ENCODE measurements around the gene CLDN22.

Gene CLDN22

DNA sequence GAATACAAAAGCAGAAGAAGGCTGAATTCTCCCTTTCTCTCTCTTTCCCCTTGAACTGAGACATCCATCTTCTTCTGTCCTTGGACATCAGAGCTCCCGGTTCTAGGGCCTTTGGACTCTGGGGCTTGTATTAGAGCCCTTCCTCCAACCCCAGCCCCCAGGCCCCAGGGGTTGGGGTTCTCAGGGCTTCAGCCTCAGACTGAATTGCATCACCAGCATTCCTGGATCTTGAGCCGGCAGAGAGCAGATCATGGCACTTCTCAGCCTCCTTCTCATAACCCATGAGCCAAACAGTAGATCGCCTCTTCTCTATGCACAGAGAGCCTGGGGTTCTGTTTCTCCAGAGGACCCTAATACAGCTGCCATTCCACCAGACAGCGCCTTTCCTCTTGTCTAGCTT is 27.5 kb upstream of the CLDN22 start:
- no peak overlapping the region for H3K27ac ChIP-seq (ENCODE audit: low read length)
- no peaks in the 10 kb centered on the region for H3K79me2 ChIP-seq (ENCODE audit: insufficient read depth, low read length)
- no peak overlapping the region for H3K4me3 ChIP-seq (ENCODE audit: low read depth in 1 of 2, low read length in 2 of 2)
- ATAC-seq (ENCODE audit: insufficient read depth, low read depth), result no peak
- TF ChIP-seq, protein P1, sequence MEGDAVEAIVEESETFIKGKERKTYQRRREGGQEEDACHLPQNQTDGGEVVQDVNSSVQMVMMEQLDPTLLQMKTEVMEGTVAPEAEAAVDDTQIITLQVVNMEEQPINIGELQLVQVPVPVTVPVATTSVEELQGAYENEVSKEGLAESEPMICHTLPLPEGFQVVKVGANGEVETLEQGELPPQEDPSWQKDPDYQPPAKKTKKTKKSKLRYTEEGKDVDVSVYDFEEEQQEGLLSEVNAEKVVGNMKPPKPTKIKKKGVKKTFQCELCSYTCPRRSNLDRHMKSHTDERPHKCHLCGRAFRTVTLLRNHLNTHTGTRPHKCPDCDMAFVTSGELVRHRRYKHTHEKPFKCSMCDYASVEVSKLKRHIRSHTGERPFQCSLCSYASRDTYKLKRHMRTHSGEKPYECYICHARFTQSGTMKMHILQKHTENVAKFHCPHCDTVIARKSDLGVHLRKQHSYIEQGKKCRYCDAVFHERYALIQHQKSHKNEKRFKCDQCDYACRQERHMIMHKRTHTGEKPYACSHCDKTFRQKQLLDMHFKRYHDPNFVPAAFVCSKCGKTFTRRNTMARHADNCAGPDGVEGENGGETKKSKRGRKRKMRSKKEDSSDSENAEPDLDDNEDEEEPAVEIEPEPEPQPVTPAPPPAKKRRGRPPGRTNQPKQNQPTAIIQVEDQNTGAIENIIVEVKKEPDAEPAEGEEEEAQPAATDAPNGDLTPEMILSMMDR (IDR thresholded peaks at IDR 0.05; ENCODE audit: borderline replicate concordance, extremely low read depth, low read length, poor library complexity, severe bottlenecking), result no peak
- TF ChIP-seq EZH2 (IDR thresholded peaks at IDR 0.05; ENCODE audit: borderline replicate concordance, low read depth, low read length, severe bottlenecking), result no peak
- DNase-seq, result no peak
- H2AFZ ChIP-seq (ENCODE audit: low read depth, low read length), result no peak overlapping the region
- no peaks in the 10 kb centered on the region for H3K4me1 ChIP-seq (ENCODE audit: insufficient read depth, low read length)
- no peaks in the 10 kb centered on the region for H3K36me3 ChIP-seq (ENCODE audit: insufficient read depth, low read length)
- no peak overlapping the region for H3K9ac ChIP-seq (ENCODE audit: low read depth, low read length)
- no peak overlapping the region for H3K4me2 ChIP-seq (ENCODE audit: insufficient read depth, low read length)
- H3K27me3 ChIP-seq (ENCODE audit: insufficient read depth, low read length, poor library complexity), result no peaks in the 10 kb centered on the region
- no peaks in the 10 kb centered on the region for H3K9me3 ChIP-seq (ENCODE audit: insufficient read depth, low read length, severe bottlenecking)
- no peaks in the 10 kb centered on the region for H4K20me1 ChIP-seq (ENCODE audit: insufficient read depth, low read length)

DNA sequence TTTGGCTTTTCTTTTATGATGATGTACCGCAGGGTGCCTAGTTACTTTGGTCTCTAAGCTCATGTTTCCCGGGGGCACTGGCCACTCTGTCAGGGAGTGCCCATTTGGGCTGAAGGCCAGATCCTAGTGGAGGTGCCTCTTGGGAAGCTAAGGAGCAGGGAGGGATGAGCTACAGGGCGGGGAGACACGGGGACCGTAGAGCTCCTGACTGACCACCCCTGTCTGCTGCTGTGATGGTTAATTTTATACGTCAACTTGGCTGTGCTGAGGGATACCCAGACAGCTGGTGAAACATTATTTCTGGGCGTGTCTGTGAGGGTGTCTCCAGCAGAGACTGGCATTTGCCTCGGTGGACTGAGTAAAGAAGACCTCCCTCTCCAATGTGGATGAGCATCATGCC is 27.1 kb upstream of the CLDN22 start:
- Histone ChIP-seq H3K4me2 (ENCODE audit: insufficient read depth, low read length) (no peak overlapping the region), H3K9ac (ENCODE audit: low read depth, low read length) (no peak overlapping the region), H3K79me2 (ENCODE audit: insufficient read depth, low read length) (no peaks in the 10 kb centered on the region), H3K9me3 (ENCODE audit: insufficient read depth, low read length, severe bottlenecking) (no peaks in the 10 kb centered on the region), H3K27ac (ENCODE audit: low read length) (no peak overlapping the region), H3K4me3 (ENCODE audit: low read depth in 1 of 2, low read length in 2 of 2) (no peak overlapping the region), H4K20me1 (ENCODE audit: insufficient read depth, low read length) (no peaks in the 10 kb centered on the region), H3K27me3 (ENCODE audit: insufficient read depth, low read length, poor library complexity) (no peaks in the 10 kb centered on the region), H2AFZ (ENCODE audit: low read depth, low read length) (no peak overlapping the region), H3K36me3 (ENCODE audit: insufficient read depth, low read length) (no peaks in the 10 kb centered on the region), H3K4me1 (ENCODE audit: insufficient read depth, low read length) (no peaks in the 10 kb centered on the region)
- TF ChIP-seq, protein P1 (IDR thresholded peaks at IDR 0.05; ENCODE audit: borderline replicate concordance, extremely low read depth, low read length, poor library complexity, severe bottlenecking), result no peak
- TF ChIP-seq EZH2 (IDR thresholded peaks at IDR 0.05; ENCODE audit: borderline replicate concordance, low read depth, low read length, severe bottlenecking), result no peak
- no peak for ATAC-seq (ENCODE audit: insufficient read depth, low read depth)
- no peak for DNase-seq

DNA sequence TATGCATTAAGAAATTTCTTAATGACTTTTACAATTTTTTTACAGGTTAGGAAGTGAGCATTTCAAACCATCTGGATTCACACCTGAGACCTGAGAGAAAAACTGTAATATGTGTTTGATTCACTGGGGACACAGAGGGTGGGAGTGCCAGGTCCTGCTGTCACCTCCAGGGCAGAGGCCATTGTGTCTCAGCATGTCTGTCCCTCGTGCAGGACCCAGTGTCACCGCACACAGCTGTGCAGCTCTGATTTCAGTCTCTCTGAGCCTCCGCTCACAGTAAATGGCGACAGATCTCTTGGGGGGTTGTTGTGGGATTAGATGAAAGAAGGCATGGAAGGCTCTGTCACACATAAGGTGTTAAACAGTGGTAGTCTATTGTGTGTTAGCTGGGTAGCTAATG is 25.2 kb upstream of the CLDN22 start:
- TF ChIP-seq, protein P1 (IDR thresholded peaks at IDR 0.05; ENCODE audit: borderline replicate concordance, extremely low read depth, low read length, poor library complexity, severe bottlenecking), result no peak
- ATAC-seq (ENCODE audit: insufficient read depth, low read depth) (no peak), DNase-seq (no peak)
- Histone ChIP-seq H3K4me2 (ENCODE audit: insufficient read depth, low read length) (no peak overlapping the region), H3K9me3 (ENCODE audit: insufficient read depth, low read length, severe bottlenecking) (no peaks in the 10 kb centered on the region), H4K20me1 (ENCODE audit: insufficient read depth, low read length) (no peaks in the 10 kb centered on the region), H3K79me2 (ENCODE audit: insufficient read depth, low read length) (no peaks in the 10 kb centered on the region), H3K27ac (ENCODE audit: low read length) (no peak overlapping the region), H3K4me3 (ENCODE audit: low read depth in 1 of 2, low read length in 2 of 2) (no peak overlapping the region), H3K4me1 (ENCODE audit: insufficient read depth, low read length) (no peaks in the 10 kb centered on the region), H2AFZ (ENCODE audit: low read depth, low read length) (no peak overlapping the region), H3K36me3 (ENCODE audit: insufficient read depth, low read length) (no peaks in the 10 kb centered on the region), H3K27me3 (ENCODE audit: insufficient read depth, low read length, poor library complexity) (no peaks in the 10 kb centered on the region), H3K9ac (ENCODE audit: low read depth, low read length) (no peak overlapping the region)

Data from DND-41 (cell line).